Measurements from ENCODE around the gene SMAP1.

The SMAP1 gene

GRCh38 chr6:70700922-70701876 lies 33.5 kb downstream of the SMAP1 start:
- no peak for DNase-seq (ENCODE audit: low spot score)
- ATAC-seq (ENCODE audit: low read depth): no peak
- H3K4me3 ChIP-seq (ENCODE audit: severe bottlenecking): no peak overlapping the region
- H3K27ac ChIP-seq (ENCODE audit: poor library complexity, severe bottlenecking): no peak overlapping the region
- TF ChIP-seq CTCF (IDR thresholded peaks at IDR 0.05; ENCODE audit: poor library complexity, severe bottlenecking): no peak
- H3K4me1 ChIP-seq (ENCODE audit: insufficient read depth, poor library complexity, severe bottlenecking): no peaks in the 10 kb centered on the region
- no peaks in the 10 kb centered on the region for H3K9me3 ChIP-seq (ENCODE audit: severe bottlenecking)
- H3K36me3 ChIP-seq (ENCODE audit: low read depth): no peaks in the 10 kb centered on the region
- H3K27me3 ChIP-seq (ENCODE audit: insufficient read depth, poor library complexity, severe bottlenecking): no peaks in the 10 kb centered on the region

GRCh38 chr6:70705772-70706171 lies 38.1 kb downstream of the SMAP1 start:
- DNase-seq (ENCODE audit: low spot score): no peak
- Histone ChIP-seq H3K4me1 (ENCODE audit: insufficient read depth, poor library complexity, severe bottlenecking) (peaks cover 6% of the 10 kb centered on the region), H3K27ac (ENCODE audit: poor library complexity, severe bottlenecking) (no peak overlapping the region), H3K27me3 (ENCODE audit: insufficient read depth, poor library complexity, severe bottlenecking) (no peaks in the 10 kb centered on the region), H3K4me3 (ENCODE audit: severe bottlenecking) (no peak overlapping the region), H3K36me3 (ENCODE audit: low read depth) (no peaks in the 10 kb centered on the region), H3K9me3 (ENCODE audit: severe bottlenecking) (no peaks in the 10 kb centered on the region)
- no peak for ATAC-seq (ENCODE audit: low read depth)
- TF ChIP-seq CTCF (IDR thresholded peaks at IDR 0.05; ENCODE audit: poor library complexity, severe bottlenecking): no peak

- DNase-seq (ENCODE audit: low spot score): no peak
- ATAC-seq (ENCODE audit: low read depth): no peak
- TF ChIP-seq CTCF (IDR thresholded peaks at IDR 0.05; ENCODE audit: poor library complexity, severe bottlenecking): peak; percentile 87
These were observed 38.9 kb downstream of the SMAP1 start for GRCh38 chr6:70706491-70707123.

GRCh38 chr6:70707893-70708292 lies 40.2 kb downstream of the SMAP1 start:
- no peak for ATAC-seq (ENCODE audit: low read depth)

More at GRCh38 chr6:70706491-70707123, 38.9 kb downstream of the SMAP1 start:
- Histone ChIP-seq H3K27me3 (ENCODE audit: insufficient read depth, poor library complexity, severe bottlenecking) (no peaks in the 10 kb centered on the region), H3K9me3 (ENCODE audit: severe bottlenecking) (no peaks in the 10 kb centered on the region), H3K4me3 (ENCODE audit: severe bottlenecking) (no peak overlapping the region), H3K36me3 (ENCODE audit: low read depth) (no peaks in the 10 kb centered on the region), H3K27ac (ENCODE audit: poor library complexity, severe bottlenecking) (no peak overlapping the region), H3K4me1 (ENCODE audit: insufficient read depth, poor library complexity, severe bottlenecking) (peaks cover 6% of the 10 kb centered on the region)

More at GRCh38 chr6:70707893-70708292, 40.2 kb downstream of the SMAP1 start:
- no peak overlapping the region for H3K4me3 ChIP-seq (ENCODE audit: severe bottlenecking)
- no peak overlapping the region for H3K27ac ChIP-seq (ENCODE audit: poor library complexity, severe bottlenecking)
- peaks cover 6% of the 10 kb centered on the region for H3K4me1 ChIP-seq (ENCODE audit: insufficient read depth, poor library complexity, severe bottlenecking)
- TF ChIP-seq CTCF (IDR thresholded peaks at IDR 0.05; ENCODE audit: poor library complexity, severe bottlenecking): no peak
- H3K27me3 ChIP-seq (ENCODE audit: insufficient read depth, poor library complexity, severe bottlenecking): no peaks in the 10 kb centered on the region
- DNase-seq (ENCODE audit: low spot score): no peak
- no peaks in the 10 kb centered on the region for H3K36me3 ChIP-seq (ENCODE audit: low read depth)
- no peaks in the 10 kb centered on the region for H3K9me3 ChIP-seq (ENCODE audit: severe bottlenecking)
